ENCODE measurements around the gene URB2. TPM values are rescaled to one million over a fixed set of nuclear protein-coding genes. Genes with fewer than 3 reads are reported as not detected.

Gene URB2
- total and polyA plus RNA-seq, 2 of the 13 experiments (the other 11 are each of a cell fraction or from before 2014, with no cell fraction given): 4.0 to 17.6 TPM

DNA sequence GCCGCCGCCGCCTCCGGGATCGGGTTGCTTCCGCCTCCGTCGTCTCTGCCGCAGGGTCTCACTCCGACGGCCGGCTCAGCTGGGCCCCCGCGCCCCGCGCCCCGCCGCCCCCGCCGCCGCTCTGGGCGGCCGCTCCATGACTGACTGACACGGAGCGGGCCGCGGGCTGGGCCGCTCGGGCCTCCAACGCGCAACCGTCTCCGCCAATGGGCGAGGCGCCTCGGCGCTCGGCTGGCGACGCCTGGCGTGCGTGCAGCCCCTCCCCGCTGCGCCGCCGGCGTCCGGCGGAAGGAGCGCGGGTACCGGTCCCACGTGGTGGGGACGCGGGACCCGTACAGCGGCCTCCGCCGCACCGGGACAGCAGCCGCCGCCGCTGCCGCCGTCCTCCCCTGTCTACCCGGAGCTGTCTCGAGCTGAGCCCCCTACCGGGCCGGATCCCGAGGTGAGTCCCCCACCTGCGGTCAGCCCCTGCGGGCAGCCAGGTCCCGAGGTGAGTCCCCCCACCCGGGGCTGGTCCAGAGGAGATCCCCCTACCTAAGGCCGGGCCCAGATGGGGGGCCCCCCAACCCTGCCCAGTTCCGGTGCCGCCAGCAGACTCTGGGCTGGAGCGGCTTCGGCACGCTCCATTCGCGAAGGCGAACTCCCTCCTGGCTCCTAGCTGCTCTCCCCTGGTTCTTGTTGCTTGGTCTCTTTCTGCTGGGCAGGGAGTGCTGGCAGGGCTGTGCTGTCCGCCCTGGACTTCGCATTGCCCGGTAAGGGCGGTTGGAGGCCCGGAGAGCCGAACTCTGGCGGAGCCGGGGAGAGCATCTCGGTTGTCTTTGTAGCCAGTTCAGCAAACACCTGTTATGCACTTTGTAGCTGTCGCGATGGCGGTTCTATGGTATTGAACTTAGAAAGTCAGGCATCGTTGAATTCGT is at the start of gene URB2, which contains the start of gene TAF5L (continued):
- TF ChIP-seq, protein P1, sequence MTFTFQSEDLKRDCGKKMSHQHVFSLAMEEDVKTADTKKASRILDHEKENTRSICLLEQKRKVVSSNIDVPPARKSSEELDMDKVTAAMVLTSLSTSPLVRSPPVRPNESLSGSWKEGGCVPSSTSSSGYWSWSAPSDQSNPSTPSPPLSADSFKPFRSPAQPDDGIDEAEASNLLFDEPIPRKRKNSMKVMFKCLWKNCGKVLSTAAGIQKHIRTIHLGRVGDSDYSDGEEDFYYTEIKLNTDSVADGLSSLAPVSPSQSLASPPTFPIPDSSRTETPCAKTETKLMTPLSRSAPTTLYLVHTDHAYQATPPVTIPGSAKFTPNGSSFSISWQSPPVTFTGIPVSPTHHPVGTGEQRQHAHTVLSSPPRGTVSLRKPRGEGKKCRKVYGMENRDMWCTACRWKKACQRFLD (CRISPR knock-in tag; IDR thresholded peaks at IDR 0.05; ENCODE audit: borderline replicate concordance): 0 out of 2 replicates have a peak, but pooled peaks have one; percentile 65
- TF ChIP-seq, protein P2, sequence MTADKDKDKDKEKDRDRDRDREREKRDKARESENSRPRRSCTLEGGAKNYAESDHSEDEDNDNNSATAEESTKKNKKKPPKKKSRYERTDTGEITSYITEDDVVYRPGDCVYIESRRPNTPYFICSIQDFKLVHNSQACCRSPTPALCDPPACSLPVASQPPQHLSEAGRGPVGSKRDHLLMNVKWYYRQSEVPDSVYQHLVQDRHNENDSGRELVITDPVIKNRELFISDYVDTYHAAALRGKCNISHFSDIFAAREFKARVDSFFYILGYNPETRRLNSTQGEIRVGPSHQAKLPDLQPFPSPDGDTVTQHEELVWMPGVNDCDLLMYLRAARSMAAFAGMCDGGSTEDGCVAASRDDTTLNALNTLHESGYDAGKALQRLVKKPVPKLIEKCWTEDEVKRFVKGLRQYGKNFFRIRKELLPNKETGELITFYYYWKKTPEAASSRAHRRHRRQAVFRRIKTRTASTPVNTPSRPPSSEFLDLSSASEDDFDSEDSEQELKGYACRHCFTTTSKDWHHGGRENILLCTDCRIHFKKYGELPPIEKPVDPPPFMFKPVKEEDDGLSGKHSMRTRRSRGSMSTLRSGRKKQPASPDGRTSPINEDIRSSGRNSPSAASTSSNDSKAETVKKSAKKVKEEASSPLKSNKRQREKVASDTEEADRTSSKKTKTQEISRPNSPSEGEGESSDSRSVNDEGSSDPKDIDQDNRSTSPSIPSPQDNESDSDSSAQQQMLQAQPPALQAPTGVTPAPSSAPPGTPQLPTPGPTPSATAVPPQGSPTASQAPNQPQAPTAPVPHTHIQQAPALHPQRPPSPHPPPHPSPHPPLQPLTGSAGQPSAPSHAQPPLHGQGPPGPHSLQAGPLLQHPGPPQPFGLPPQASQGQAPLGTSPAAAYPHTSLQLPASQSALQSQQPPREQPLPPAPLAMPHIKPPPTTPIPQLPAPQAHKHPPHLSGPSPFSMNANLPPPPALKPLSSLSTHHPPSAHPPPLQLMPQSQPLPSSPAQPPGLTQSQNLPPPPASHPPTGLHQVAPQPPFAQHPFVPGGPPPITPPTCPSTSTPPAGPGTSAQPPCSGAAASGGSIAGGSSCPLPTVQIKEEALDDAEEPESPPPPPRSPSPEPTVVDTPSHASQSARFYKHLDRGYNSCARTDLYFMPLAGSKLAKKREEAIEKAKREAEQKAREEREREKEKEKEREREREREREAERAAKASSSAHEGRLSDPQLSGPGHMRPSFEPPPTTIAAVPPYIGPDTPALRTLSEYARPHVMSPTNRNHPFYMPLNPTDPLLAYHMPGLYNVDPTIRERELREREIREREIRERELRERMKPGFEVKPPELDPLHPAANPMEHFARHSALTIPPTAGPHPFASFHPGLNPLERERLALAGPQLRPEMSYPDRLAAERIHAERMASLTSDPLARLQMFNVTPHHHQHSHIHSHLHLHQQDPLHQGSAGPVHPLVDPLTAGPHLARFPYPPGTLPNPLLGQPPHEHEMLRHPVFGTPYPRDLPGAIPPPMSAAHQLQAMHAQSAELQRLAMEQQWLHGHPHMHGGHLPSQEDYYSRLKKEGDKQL (CRISPR knock-in tag; IDR thresholded peaks at IDR 0.05; ENCODE audit: low read depth): no peak
- no peak for TF ChIP-seq HMGA1 (CRISPR knock-in tag; conservative IDR thresholded peaks at IDR 0.05)
- TF ChIP-seq NR1H2 (CRISPR knock-in tag; IDR thresholded peaks at IDR 0.05; ENCODE audit: borderline replicate concordance, low read depth): 0 out of 2 replicates have a peak, but pooled peaks have one; percentile 57
- TF ChIP-seq ZFP36L1 (CRISPR knock-in tag; IDR thresholded peaks at IDR 0.05): no peak
- TF ChIP-seq ZNF841 (CRISPR knock-in tag; IDR thresholded peaks at IDR 0.05; ENCODE audit: borderline replicate concordance): no peak
- TF ChIP-seq ZNF644 (CRISPR knock-in tag; IDR thresholded peaks at IDR 0.05; ENCODE audit: low read depth): no peak
- no peak for TF ChIP-seq ZNF792 (CRISPR knock-in tag; IDR thresholded peaks at IDR 0.05)
- TF ChIP-seq, protein P3, sequence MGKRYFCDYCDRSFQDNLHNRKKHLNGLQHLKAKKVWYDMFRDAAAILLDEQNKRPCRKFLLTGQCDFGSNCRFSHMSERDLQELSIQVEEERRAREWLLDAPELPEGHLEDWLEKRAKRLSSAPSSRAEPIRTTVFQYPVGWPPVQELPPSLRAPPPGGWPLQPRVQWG (CRISPR knock-in tag; IDR thresholded peaks at IDR 0.05; ENCODE audit: borderline replicate concordance, low read depth): no peak
- TF ChIP-seq TFDP2 (CRISPR knock-in tag; IDR thresholded peaks at IDR 0.05): no peak; the same call in 1 of the 2 replicates
- no peak for TF ChIP-seq ZNF557 (CRISPR knock-in tag; IDR thresholded peaks at IDR 0.05)
- peak; percentile 82 for TF ChIP-seq KMT2A (CRISPR knock-in tag; IDR thresholded peaks at IDR 0.05)
- TF ChIP-seq ZNF333 (CRISPR knock-in tag; IDR thresholded peaks at IDR 0.05; ENCODE audit: borderline replicate concordance): peak; percentile 49; the same call in 1 of the 2 replicates
- TF ChIP-seq ZNF124 (CRISPR knock-in tag; IDR thresholded peaks at IDR 0.05): no peak
- TF ChIP-seq, protein P4, sequence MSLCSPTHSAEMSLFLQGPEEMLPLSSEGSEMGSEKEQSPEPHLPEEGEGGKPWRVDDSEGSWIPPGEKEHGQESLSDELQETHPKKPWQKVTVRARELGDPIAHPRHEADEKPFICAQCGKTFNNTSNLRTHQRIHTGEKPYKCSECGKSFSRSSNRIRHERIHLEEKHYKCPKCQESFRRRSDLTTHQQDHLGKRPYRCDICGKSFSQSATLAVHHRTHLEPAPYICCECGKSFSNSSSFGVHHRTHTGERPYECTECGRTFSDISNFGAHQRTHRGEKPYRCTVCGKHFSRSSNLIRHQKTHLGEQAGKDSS (CRISPR knock-in tag; IDR thresholded peaks at IDR 0.05; ENCODE audit: borderline replicate concordance, low read depth): peak; percentile 67; the same call in 1 of the 2 replicates
- TF ChIP-seq ISX (CRISPR knock-in tag; conservative IDR thresholded peaks at IDR 0.05): 0 out of 2 replicates have a peak, but pooled peaks have one; percentile 32
- no peak for TF ChIP-seq ZNF432 (CRISPR knock-in tag; IDR thresholded peaks at IDR 0.05; ENCODE audit: borderline replicate concordance)
- TF ChIP-seq ZNF552 (CRISPR knock-in tag; IDR thresholded peaks at IDR 0.05; ENCODE audit: borderline replicate concordance): no peak
- TF ChIP-seq JUNB (CRISPR knock-in tag; IDR thresholded peaks at IDR 0.05; ENCODE audit: borderline replicate concordance): no peak
- no peak for TF ChIP-seq PRMT3 (CRISPR knock-in tag; IDR thresholded peaks at IDR 0.05; ENCODE audit: borderline replicate concordance, low read depth)
